Dedifferentiated amniotic fluid mesenchymal stem cell (primary cell): Measurements from ENCODE around the gene AP1S1.
"Not testable (repeated sequence)": the region's sequence is repeated elsewhere in the genome, so short reads cannot be mapped to it uniquely, and the experiment has no call there.

Experiments used
- DNase-seq: peaks from one replicate; pipeline ENCODE4 v3.0.0-alpha.2; 2016; ENCODE audit errors: extremely low spot score

AP1S1 gene

GRCh38 chr7:101200862-101201599 is 46.8 kb downstream of the AP1S1 start, which contains the start of gene MOGAT3:
Gene MOGAT3, minus strand, starts transcription at chr7:101201036. Its CDS starts 182 bp downstream, at chr7:101200854.
- DNase-seq = no peak

GRCh38 chr7:101201695-101202602 is 47.7 kb downstream of the AP1S1 start:
- DNase-seq = no peak

GRCh38 chr7:101202603-101202918 is 48.3 kb downstream of the AP1S1 start:
- DNase-seq = no peak

- not testable (repeated sequence) for DNase-seq
These were observed 49.8 kb downstream of the AP1S1 start for GRCh38 chr7:101203740-101204738.

GRCh38 chr7:101205901-101206664 is 51.8 kb downstream of the AP1S1 start:
- no peak for DNase-seq

- DNase-seq = no peak
These were observed 52.4 kb downstream of the AP1S1 start for GRCh38 chr7:101206665-101207042.

GRCh38 chr7:101207459-101207858 is 53.2 kb downstream of the AP1S1 start:
- no peak for DNase-seq

- DNase-seq = no peak
These were observed 54.5 kb downstream of the AP1S1 start for GRCh38 chr7:101208794-101209193.

- no peak for DNase-seq
These were observed 55.9 kb downstream of the AP1S1 start for GRCh38 chr7:101210143-101210542.
